Right hindlimb (tissue), 1 donor: ENCODE measurements around the gene STK33.

ENCODE experiments used
- DNase-seq: peaks from one replicate; pipeline ENCODE4 v3.0.0-alpha.2; 2018

STK33 gene

DNA sequence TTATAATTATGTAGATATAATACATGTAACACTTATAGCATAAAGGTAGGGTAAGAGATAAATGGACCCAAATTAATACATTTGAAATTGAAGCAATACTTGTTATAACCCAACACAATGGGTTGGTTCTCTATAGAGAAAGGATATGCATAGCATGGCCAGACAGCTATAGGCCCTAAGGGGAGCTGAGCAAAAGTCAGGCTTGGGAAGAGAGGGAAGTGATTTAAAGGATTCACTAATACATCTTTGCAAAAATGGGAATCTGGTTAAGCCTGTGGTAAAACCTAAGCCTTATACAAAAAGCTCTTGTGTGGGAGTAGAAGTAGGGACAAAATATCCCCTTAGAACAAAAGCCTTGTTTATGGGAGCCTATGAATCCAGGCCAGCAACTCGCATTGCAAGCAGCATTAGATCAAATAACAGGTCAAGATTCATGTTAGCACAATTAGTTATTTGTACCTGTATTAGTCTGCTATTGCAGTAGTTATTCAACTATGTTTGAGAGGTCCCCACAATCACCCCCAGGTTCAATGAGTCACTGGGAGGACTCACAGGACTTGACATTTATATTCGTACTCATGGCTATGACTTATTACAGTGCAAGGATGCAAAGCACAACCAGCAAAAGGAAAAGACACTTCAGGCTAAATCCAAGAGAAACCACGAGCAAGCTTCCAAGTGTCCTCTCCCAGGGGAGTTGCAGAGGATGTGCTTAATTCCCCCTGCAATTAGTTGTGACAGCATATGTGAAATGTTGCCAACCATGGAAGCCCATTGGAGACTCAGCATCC is 185.7 kb downstream of the STK33 start:
- DNase-seq, result no peak

DNA sequence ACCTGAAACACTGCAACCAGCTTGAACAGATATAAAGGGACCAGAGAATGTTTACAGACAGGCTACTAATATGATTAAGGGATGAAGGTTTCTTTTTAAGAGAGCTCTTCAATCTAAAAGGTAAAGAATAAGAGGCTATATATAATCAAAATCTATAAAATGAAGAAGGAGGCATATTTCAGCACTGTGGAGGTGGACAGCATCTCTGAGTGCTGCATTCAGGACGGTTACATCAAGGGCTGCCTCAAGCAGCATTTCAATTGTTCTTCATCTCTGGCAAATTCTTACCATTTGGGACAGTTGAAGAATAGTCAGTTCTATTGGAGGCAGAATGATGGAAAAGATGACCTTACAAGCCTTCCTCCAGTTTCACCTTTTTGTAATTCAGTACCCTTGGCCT is 190.7 kb downstream of the STK33 start:
- DNase-seq, result no peak

DNA sequence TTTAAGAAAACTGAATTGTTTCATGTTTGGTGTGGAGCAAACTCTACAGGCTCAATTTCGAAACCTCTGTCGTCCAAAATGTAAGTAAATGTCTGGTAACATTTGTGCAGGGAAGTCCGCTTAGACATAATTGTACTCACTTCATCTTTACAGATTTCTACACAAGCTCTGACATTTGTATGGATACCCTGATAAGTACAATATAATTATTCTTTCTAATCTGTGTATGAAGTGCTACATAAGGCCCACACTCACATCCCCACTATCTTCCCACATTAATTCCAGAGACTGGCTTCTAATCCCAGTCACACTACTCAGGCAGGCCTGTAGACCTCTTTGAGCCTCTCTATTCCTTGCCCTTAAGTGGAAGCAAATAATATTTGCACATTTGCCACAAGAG is 201.1 kb downstream of the STK33 start:
- no peak for DNase-seq

DNA sequence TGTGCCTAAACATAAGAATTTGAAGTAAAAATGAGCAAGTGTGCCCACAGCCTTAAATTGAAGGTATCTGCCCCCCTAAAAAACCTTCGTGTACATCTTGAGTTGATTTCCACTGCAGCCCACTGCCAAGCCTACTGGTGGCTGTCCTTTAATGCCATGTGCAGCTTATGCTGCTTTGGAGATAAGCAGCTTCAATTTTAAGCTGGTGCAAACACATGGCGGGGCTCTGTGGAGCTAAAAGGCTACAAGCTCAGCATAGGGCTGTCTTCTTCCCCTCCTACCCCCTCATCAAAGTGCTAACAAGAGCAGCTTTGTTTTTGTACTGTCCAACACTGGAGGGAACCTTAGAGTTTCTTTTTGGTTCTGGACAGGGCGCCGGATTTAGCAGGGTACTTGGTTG is 201.9 kb downstream of the STK33 start:
- no peak for DNase-seq

DNA sequence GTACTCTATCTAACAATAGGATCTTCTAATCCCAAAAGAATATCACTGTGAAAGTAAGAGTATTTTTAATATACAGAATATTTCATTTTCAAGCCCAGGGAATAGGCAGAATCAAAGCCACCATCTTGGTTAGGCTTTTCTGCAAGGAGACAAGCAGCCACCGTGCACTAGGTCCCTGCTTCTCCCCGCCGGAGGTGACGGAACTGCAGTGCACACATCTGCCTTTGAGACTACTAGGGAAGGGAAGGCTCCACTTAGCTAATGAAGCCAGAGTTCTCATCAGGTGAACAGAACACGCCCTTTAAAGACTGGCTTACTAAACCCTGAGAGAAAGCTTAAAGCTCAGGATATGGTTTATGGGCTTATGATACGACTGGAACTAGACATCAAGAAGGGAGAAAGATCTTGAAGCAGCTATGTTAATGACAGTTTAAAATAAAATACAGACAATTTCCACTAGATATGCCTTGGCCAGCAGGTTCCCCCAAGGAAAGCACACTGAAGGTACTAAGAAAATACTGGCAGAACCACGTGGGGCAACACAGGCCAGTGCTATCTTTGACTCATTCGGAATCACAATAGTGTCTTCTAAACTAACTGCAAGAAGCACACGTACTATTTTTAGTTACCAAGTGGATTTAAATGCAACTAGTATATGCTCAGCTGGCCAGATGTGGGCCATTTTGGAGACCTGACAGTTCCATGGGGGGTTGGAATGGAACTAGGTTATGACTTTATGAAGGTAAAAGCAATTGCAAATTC is 203.0 kb downstream of the STK33 start:
- no peak for DNase-seq

GRCh38 chr11:8389029-8389996 is 204.7 kb downstream of the STK33 start:
- DNase-seq, result peak; percentile 51

DNA sequence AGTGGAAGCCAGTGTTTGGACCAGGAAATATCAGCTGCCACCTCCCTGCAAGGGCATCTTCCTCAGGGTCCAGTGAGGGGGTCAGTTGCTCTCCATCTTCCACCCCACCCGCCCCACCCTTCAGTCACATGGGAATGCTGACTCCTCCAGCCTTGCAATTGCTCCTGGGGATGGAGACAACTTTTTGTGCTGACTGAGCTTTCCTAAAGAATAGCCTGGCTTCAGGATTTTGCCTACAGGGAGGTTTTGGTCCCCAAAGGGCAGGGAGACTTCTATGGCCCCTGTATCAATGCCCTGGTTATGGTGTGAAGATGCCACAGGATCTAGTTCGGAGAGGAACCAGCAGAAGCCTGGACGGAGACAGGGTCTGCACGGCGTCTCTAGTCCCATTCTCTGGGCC is 206.3 kb downstream of the STK33 start:
- no peak for DNase-seq

DNA sequence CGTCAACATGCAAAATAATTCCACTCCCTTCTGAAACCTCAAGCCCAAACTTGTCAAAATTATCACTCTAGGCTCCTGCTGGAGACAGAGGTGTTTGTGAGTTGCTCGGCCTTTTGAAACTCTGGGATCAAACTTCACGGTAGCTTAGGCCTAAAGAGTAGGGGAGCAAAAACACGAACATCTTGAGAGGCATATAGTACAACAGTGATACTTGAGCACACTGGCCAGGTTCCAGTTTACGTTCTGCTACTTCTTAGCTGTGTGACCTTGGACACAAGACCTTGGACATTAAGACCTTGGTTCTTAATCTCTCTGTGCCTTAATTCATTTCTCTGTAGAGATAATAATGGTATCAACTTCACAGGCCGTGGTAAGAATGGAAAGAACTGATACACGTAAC is 206.9 kb downstream of the STK33 start:
- no peak for DNase-seq

DNA sequence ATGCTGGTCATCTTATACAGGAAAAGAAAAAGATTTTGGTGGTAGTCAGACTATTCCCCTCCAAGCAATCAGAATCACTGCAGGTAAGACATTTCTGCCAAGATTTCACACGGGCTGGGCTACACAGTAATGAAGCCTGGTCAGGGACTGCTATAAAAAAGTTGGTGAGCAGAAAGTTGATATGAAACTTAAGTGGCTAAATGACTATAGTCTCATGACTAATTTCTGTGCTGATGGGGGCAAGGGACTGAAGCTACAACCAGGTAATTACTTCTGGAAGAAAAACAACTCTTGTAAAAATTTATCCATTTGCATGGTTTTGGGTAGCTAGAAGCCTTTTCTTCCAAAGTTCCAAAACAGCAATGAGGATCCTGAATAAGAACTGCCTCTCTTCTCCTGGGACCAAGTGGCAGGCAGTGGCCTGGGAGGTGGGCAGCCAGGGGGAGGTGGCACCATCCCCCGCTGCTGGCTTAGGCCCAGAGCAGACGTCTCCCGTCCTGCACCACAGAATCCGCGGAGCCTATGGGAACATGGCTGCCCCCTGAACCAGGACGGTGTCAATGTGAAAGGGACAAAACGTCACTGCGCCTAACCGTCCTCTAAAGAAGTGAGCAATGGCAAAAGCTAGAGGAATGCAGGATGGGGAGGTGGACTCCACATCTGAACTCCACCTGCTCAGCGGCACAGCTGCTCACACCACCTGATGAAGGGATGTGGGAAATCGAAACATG is 207.7 kb downstream of the STK33 start:
- no peak for DNase-seq

DNA sequence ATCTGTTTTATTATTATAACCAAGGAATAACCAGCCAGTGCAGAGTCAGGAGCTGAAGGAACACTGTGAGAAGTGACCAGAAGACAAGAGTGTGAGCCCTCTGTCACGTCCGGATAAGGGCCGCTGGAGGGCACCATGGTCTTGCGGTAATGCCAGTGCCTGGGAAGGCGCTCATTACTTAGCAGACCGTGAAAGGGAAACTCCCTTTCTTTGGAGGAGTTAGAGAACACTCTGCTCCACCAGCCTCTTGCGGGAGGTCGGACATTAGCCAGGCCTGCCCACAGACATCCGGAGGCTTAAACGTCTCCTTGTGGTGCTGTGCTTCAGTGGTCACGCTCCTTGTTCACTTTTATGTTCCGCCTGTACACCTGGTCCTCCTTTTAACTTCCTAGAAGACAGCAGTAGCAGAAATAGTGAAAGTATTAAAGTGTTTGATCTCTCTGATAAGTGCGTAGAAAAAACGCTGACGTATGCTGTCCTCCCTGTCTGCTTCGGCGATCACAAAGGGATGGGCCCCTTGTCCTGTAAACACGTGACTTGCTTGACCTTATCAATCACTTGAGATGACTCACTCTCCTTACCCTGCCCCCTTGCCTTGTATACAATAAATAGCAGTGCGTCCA is 209.7 kb downstream of the STK33 start:
- no peak for DNase-seq

- DNase-seq, result no peak
Measured at GRCh38 chr11:8383627-8384026, 210.4 kb downstream of the STK33 start.

- DNase-seq, result no peak
Measured at GRCh38 chr11:8383227-8383626, 210.8 kb downstream of the STK33 start.

GRCh38 chr11:8382436-8383053 is 211.5 kb downstream of the STK33 start:
- DNase-seq, result no peak

- DNase-seq, result no peak
Measured at GRCh38 chr11:8381871-8382396, 212.1 kb downstream of the STK33 start.

GRCh38 chr11:8381343-8381742 is 212.7 kb downstream of the STK33 start:
- no peak for DNase-seq

DNA sequence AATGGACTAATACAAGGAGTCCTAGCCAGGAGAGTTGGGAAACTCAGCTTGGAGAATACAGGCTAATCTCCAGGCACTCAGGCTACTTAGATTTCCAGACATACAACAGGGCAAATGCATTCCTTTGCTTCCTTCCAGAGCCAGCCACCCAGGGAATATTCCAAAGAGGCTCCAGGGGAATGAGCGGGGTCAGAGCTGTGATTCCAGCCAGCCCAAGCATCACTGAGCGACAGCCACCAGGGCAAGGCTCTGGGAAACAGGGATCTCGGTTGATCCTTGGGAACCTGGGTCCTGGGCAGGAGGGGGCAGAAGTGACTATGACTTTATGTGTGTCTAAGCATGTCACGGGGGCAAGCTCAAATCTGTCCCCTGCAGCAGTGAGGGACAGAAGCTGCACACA is 218.1 kb downstream of the STK33 start:
- no peak for DNase-seq

- DNase-seq, result no peak
Measured at GRCh38 chr11:8375460-8375859, 218.6 kb downstream of the STK33 start.

DNA sequence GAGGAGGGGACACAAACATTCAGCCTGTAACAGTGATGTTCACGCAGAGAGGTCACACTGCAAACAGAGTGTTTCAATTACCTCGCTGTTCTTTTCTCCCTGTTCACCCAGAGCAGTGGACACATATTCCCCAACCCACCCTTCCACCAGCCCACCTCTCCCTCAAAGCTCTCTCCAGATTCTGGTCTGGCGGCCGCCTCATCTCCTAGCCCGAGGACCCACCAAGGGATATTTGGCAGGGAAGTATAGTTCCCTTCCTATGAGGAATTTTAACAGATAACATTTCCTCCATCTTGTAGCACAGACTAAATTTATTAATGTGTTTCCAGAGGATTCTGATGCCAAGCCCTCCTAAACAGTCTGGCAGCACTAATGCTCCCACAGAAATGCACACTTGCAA is 219.3 kb downstream of the STK33 start:
- no peak for DNase-seq

DNA sequence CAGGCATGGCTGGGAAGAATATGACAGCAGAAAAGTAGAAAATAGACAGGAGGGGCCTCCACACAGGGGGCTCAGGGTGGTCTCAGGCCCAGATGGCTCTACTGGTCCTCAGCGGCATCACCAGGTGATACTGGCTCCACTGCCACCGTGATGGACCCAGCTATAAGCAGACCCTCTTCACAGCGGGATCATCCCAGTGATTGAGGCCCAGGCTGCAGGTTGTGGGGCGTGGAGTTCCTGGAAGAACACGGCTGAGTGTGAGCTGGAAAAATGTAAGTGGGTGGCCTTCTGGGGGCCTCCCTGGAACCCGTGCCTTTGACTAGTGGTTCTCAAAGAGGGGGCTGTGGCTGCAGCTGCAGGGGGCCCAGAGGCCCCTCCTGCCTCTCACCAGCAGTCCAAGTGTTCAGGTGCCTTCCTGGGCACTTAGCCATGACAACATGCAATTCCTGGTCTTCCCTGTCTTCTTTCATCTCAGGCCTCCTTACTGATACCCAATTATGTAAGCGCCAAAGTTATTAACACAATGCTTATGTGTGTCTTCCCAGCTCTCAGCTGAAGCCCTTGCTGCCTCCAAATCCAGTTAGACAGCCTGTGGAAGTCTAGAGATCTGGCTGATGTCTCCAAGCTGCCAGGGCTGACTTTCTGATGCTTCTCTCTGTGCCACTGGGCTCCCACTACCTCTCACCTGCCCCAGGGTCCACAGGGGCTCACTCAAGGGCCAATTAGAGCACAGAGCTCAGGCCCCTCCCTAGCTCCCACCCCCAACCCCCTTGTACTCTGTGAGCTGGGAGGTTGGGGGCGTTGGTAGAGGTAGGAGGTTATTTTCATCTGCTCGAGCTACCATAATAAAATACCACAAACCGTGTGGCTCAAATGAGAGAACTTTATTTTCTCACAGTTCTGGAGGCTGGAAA is 220.3 kb downstream of the STK33 start:
- no peak for DNase-seq
